CD4-positive, alpha-beta T cell (primary cell): ENCODE results near the gene SP140L. TPM values are rescaled to one million over a fixed set of nuclear protein-coding genes. Genes with fewer than 3 reads are reported as not detected.

Source experiments
- ATAC-seq: fragments of 200-7000 bp; cut with Tn5 transposase; one replicate; pipeline ENCODE4 v1.10.0; 2022; ENCODE audit warnings: mild to moderate bottlenecking; ENCODE audit not compliant: poor library complexity
- CTCF ChIA-PET: fragments of 350-600 bp; sonication (Branson Sonifier 250); formaldehyde crosslinking; loops from one replicate; lab custom pipeline; 2021; ENCODE audit warnings: antibody characterized with exemption, inconsistent platforms; lab: Charles Lee
- POLR2A ChIA-PET: fragments of 350-600 bp; sonication (Branson Sonifier 250); formaldehyde crosslinking; loops from one replicate; lab custom pipeline; 2021; ENCODE audit warnings: antibody characterized with exemption, inconsistent platforms; lab: Charles Lee
- DNase-seq, 14 experiments: peaks; one replicate each; pipeline ENCODE4 v3.0.0-alpha.2; 2013 to 2020; ENCODE audit warnings: mixed read lengths in 2 of 14
- H3K27ac ChIP-seq, 2 donors: one replicate each; pipeline versions ENCODE4 v1.5.1 to v1.7.0; 2013; ENCODE audit warnings: low read length in 2 of 2, low read depth in 1 of 2, mild to moderate bottlenecking in 1 of 2
- H3K27me3 ChIP-seq, 2 experiments: 1 replicate in 1 of 2; 2 replicates in 1 of 2; pipeline versions ENCODE4 v1.6.1 to v1.7.0; 2013; ENCODE audit warnings: low read length in 2 of 2, control low read depth in 1 of 2, mild to moderate bottlenecking in 1 of 2, moderate library complexity in 1 of 2; ENCODE audit not compliant: insufficient read depth in 2 of 2, control insufficient read depth in 1 of 2
- H3K36me3 ChIP-seq: one replicate; pipeline ENCODE4 v1.6.1; 2013; ENCODE audit warnings: low read length, control low read depth; ENCODE audit not compliant: insufficient read depth
- H3K4me1 ChIP-seq: one replicate; pipeline ENCODE4 v1.6.1; 2013; ENCODE audit warnings: low read length, control low read depth; ENCODE audit not compliant: insufficient read depth
- H3K4me3 ChIP-seq: one replicate; pipeline ENCODE4 v1.5.1; 2013; ENCODE audit warnings: mild to moderate bottlenecking, low read length, moderate library complexity
- H3K9me3 ChIP-seq, 2 experiments: 1 replicate in 1 of 2; 2 replicates in 1 of 2; pipeline versions ENCODE4 v1.6.1 to v1.7.0; 2013; ENCODE audit warnings: low read length in 2 of 2, mild to moderate bottlenecking in 2 of 2, control low read depth in 1 of 2, moderate library complexity in 1 of 2; ENCODE audit not compliant: control insufficient read depth in 1 of 2, insufficient read depth in 1 of 2
- H3K27ac Mint-ChIP-seq: one replicate; pipeline ENCODE4 v1.8.0; 2020; ENCODE audit warnings: mixed read lengths
- H3K27me3 Mint-ChIP-seq: one replicate; pipeline ENCODE4 v1.8.0; 2021; ENCODE audit warnings: mixed read lengths
- H3K36me3 Mint-ChIP-seq: one replicate; pipeline ENCODE4 v1.8.0; 2021; ENCODE audit warnings: low read depth, mixed read lengths
- H3K4me1 Mint-ChIP-seq: one replicate; pipeline ENCODE4 v1.8.0; 2021; ENCODE audit warnings: low read depth, mixed read lengths
- H3K4me3 Mint-ChIP-seq: one replicate; pipeline ENCODE4 v1.8.0; 2020; ENCODE audit warnings: mild to moderate bottlenecking, mixed read lengths
- H3K9me3 Mint-ChIP-seq: one replicate; pipeline ENCODE4 v1.8.0; 2020; ENCODE audit warnings: mixed read lengths
- CTCF ChIP-seq: fragments of 200-600 bp; IDR thresholded peaks from one replicate; pipeline ENCODE4 v1.8.0; 2022; ENCODE audit warnings: antibody characterized with exemption, mild to moderate bottlenecking
- intact Hi-C, 2 experiments: fragments of 100-400 bp; cut with DNase I in 1 of 2; cut with micrococcal nuclease in 1 of 2; formaldehyde crosslinking; loops; one replicate each; pipeline versions ENCODE4 v1.15.1 to v1.9.0; 2023 to 2025; cut with DNase I, micrococcal nuclease
- total RNA-seq, 174 experiments: library from RNA in 2 of 174; stranded (reverse) in 2 of 174; gene quantifications; one replicate each; pipeline ENCODE4 v1.2.3 and lab custom pipeline; 2021 to 2026

SP140L gene
- total RNA-seq, 2 experiments from 2014 or later = 55.3 to 64.1 TPM

DNA sequence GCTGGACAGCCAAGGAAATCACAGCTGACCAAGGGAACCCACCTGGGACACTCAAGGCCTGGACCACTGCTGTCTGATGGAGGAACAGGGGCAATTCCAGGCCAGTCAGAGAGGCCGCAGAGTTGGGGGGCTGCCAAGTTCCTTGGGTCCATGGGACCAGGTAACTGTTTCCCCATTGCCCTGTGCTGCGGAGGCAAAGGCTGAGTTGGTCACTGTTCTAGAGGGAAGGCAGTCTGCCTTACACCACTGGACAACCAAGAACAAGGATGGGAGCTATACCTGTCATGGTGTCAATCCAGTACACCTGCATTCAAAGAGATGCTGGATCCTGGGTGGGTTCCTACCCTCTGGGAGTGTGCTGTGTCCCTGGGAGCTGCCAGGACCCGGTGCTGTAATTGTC lies 9.6 kb upstream of the SP140L start:
- DNase-seq = no peak
- CTCF ChIA-PET = no interaction called here
- Histone ChIP-seq H3K27me3 (no peaks in the 10 kb centered on the region), H3K9me3 (no peaks in the 10 kb centered on the region), H3K4me1 (peaks cover 53% of the 10 kb centered on the region), H3K4me3 (no peak overlapping the region), H3K36me3 (peaks cover 14% of the 10 kb centered on the region), H3K27ac (peak overlapping the region; percentile 62 to 69)
- Mint-ChIP-seq H3K27me3 (no peaks in the 10 kb centered on the region), H3K4me3 (no peak overlapping the region), H3K36me3 (peaks cover 25% of the 10 kb centered on the region), H3K9me3 (no peaks in the 10 kb centered on the region), H3K4me1 (peaks cover 80% of the 10 kb centered on the region), H3K27ac (peak overlapping the region; percentile 87)
- intact Hi-C loops = loop anchor here in 1 of 2 experiments (5.0 kb wide), 1 partner anchor 100 kb away; the partner anchor contains the start of gene SP100
- no peak for ATAC-seq
- no peak for TF ChIP-seq CTCF
- POLR2A ChIA-PET = interaction anchor here (1.4 to 4.8 kb wide), 4 partner anchors 11 to 102 kb away, joined by 3 to 44 read pairs (median 26); partner anchors contain the start of genes SP110 and SP140L

GRCh38 chr2:230318190-230319121 lies 8.5 kb upstream of the SP140L start:
- ChIA-PET CTCF (interaction anchor here (1.1 to 2.2 kb wide), 2 partner anchors 9 to 10 kb away, joined by 3 to 6 read pairs; partner anchors contain the start of gene SP140L), POLR2A (interaction anchor here (0.5 to 4.8 kb wide), 18 partner anchors 9 to 284 kb away, joined by 3 to 44 read pairs (median 4); partner anchors contain the start of genes SP110, SP140 and SP140L)
- H3K36me3 ChIP-seq = peaks cover 4% of the 10 kb centered on the region
- ATAC-seq (peak; percentile 14), DNase-seq (peak in 2 of 14 experiments; percentile 37 to 42)
- H3K4me1 ChIP-seq = peaks cover 61% of the 10 kb centered on the region
- Mint-ChIP-seq H3K4me3 (peak overlapping the region; percentile 72), H3K9me3 (no peaks in the 10 kb centered on the region), H3K27me3 (no peaks in the 10 kb centered on the region), H3K27ac (peak overlapping the region; percentile 87), H3K4me1 (peaks cover 84% of the 10 kb centered on the region), H3K36me3 (peaks cover 16% of the 10 kb centered on the region)
- H3K27ac ChIP-seq = peak overlapping the region; percentile 62 to 69
- intact Hi-C loops = loop anchor here in 1 of 2 experiments (1.0 to 5.0 kb wide), 4 partner anchors 9 to 100 kb away; partner anchors contain the start of genes SP100, SP110 and SP140L
- H3K27me3 ChIP-seq = no peaks in the 10 kb centered on the region
- TF ChIP-seq CTCF = no peak
- H3K4me3 ChIP-seq = peak overlapping the region; percentile 24
- peaks cover 0 to 7% of the 10 kb centered on the region in 2 experiments for H3K9me3 ChIP-seq

GRCh38 chr2:230319211-230319862 lies 7.7 kb upstream of the SP140L start:
- no peak for TF ChIP-seq CTCF
- Mint-ChIP-seq H3K4me3 (peak overlapping the region; percentile 72), H3K9me3 (no peaks in the 10 kb centered on the region), H3K27me3 (no peaks in the 10 kb centered on the region), H3K36me3 (peaks cover 9% of the 10 kb centered on the region), H3K4me1 (peaks cover 88% of the 10 kb centered on the region), H3K27ac (peak overlapping the region; percentile 87)
- Histone ChIP-seq H3K27me3 (no peaks in the 10 kb centered on the region), H3K9me3 (peaks cover 0 to 8% of the 10 kb centered on the region in 2 experiments), H3K36me3 (peaks cover 4% of the 10 kb centered on the region), H3K27ac (peak overlapping the region; percentile 62 to 69), H3K4me1 (peaks cover 61% of the 10 kb centered on the region), H3K4me3 (peak overlapping the region; percentile 24)
- POLR2A ChIA-PET = interaction anchor here (0.5 to 4.8 kb wide), 16 partner anchors 9 to 283 kb away, joined by 3 to 44 read pairs (median 4); partner anchors contain the start of genes SP110, SP140 and SP140L
- DNase-seq = peak; percentile 50 to 97 (median 69)
- ATAC-seq = peak; percentile 95
- intact Hi-C loops = loop anchor here in 1 of 2 experiments (1.0 to 5.0 kb wide), 4 partner anchors 8 to 101 kb away; partner anchors contain the start of genes SP100, SP110 and SP140L
- CTCF ChIA-PET = interaction anchor here (0.5 to 2.2 kb wide), 3 partner anchors 8 to 361 kb away, joined by 3 to 6 read pairs (median 3); partner anchors contain the start of gene SP140L
